Fibroblast of skin of right quadriceps (primary cell): ENCODE results near the gene ANKRD40CL.
A peak's percentile ranks its signal among the peaks of the same experiment; 100 is the strongest.

Experiments
- DNase-seq: peaks from one replicate; pipeline ENCODE4 v3.0.0-alpha.2; 2013

Gene ANKRD40CL

GRCh38 chr17:50785946-50786570, 18.7 kb upstream of the ANKRD40CL start:
- peak; percentile 30 for DNase-seq

GRCh38 chr17:50785126-50785525, 17.8 kb upstream of the ANKRD40CL start:
- no peak for DNase-seq

GRCh38 chr17:50783905-50784304, 16.6 kb upstream of the ANKRD40CL start:
- no peak for DNase-seq

GRCh38 chr17:50783193-50783660, 15.9 kb upstream of the ANKRD40CL start:
- DNase-seq = peak; percentile 78

- DNase-seq = no peak
Measured at GRCh38 chr17:50781167-50781566, 13.8 kb upstream of the ANKRD40CL start.

GRCh38 chr17:50779747-50780353, 12.5 kb upstream of the ANKRD40CL start:
- DNase-seq = no peak

GRCh38 chr17:50778988-50779387, 11.7 kb upstream of the ANKRD40CL start:
- no peak for DNase-seq

- DNase-seq = no peak
Measured at GRCh38 chr17:50778471-50778870, 11.2 kb upstream of the ANKRD40CL start.

- DNase-seq = no peak
Measured at GRCh38 chr17:50775926-50776325, 8.6 kb upstream of the ANKRD40CL start.

- DNase-seq = no peak
Measured at GRCh38 chr17:50774225-50774803, 7.0 kb upstream of the ANKRD40CL start.

- no peak for DNase-seq
Measured at GRCh38 chr17:50771991-50772785, 4.9 kb upstream of the ANKRD40CL start.

GRCh38 chr17:50770346-50770745, 3.0 kb upstream of the ANKRD40CL start:
- no peak for DNase-seq

- no peak for DNase-seq
Measured at GRCh38 chr17:50769884-50770283, 2.6 kb upstream of the ANKRD40CL start.

GRCh38 chr17:50768346-50768761, 1.0 kb upstream of the ANKRD40CL start:
- no peak for DNase-seq

GRCh38 chr17:50767030-50767429, 288 bp downstream of the ANKRD40CL start:
- DNase-seq = no peak

- no peak for DNase-seq
Measured at GRCh38 chr17:50766222-50767023, 895 bp downstream of the ANKRD40CL start.

- DNase-seq = no peak
Measured at GRCh38 chr17:50765454-50766221, 1.7 kb downstream of the ANKRD40CL start.

GRCh38 chr17:50764734-50765149, 2.6 kb downstream of the ANKRD40CL start:
- DNase-seq = no peak

GRCh38 chr17:50763716-50764475, 3.4 kb downstream of the ANKRD40CL start:
- DNase-seq = no peak

- DNase-seq = no peak
Measured at GRCh38 chr17:50762177-50762576, 5.1 kb downstream of the ANKRD40CL start.

- no peak for DNase-seq
Measured at GRCh38 chr17:50758989-50759544, 8.3 kb downstream of the ANKRD40CL start.
